GDM1 (cell line): ENCODE data around the gene PLEKHS1.
A peak's percentile ranks its signal among the peaks of the same experiment; 100 is the strongest.

ENCODE experiments used
- DNase-seq: peaks from one replicate; lab custom pipeline; 2025; lab: John Stamatoyannopoulos, UW

Gene PLEKHS1

GRCh38 chr10:113751181-113751732 lies at the start of gene PLEKHS1:
Gene PLEKHS1 (plus strand): TSS chr10:113751682. CDS start chr10:113755278, 3,596 bp downstream.
- DNase-seq, result no peak

- peak; percentile 4 for DNase-seq
Measured at GRCh38 chr10:113704637-113705343, 46.7 kb upstream of the PLEKHS1 start.

GRCh38 chr10:113705344-113705652 lies 46.2 kb upstream of the PLEKHS1 start:
- no peak for DNase-seq

DNA sequence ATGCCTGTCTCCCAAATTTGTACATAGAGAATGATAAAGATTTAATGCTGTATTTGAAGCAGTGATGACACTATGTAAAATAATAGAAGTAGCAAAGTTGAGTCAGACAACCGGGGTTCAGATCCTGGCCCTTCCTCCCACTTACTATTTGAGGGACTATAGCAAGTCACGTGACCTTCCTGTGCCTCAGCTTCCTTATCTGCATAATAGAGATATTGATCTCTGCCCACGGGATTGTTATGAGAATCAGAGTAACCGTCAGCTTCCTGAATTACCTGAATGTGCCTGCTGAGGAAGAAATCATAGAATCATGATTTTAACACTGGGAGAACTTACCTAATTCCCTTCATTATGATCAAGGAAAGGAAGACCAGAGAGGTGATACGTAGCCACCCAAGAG lies 44.9 kb upstream of the PLEKHS1 start:
- DNase-seq, result no peak

GRCh38 chr10:113708640-113709039 lies 42.8 kb upstream of the PLEKHS1 start:
- DNase-seq, result no peak

DNA sequence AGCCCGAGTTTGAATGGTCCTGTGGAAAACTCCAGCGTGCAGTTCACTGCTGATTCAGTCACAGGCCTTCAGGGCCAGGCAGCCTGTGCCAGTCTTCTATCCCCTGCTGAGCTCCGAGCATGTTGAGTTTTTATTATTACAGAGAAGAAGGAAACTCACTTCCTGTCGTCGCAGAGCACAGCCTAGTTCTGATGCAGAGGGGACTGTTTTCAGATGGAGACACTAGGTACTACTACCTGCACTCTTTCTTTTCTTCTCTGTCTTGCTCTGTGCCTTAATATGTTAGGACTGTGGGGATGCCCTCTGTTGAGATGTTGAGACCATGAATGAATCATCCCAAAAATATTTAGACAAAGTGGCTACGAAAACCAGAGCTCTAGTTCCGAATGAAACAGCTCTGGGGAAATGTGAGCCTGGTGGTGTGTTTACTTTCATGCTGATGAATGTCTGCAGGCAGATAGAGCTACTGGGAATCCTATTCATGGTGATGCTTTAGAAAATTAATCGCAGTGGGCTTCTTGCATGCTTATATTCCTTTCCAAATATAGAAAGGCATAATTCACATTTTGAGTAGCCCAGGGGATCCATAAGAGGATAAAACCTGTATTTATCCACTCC lies 42.2 kb upstream of the PLEKHS1 start:
- DNase-seq, result no peak

DNA sequence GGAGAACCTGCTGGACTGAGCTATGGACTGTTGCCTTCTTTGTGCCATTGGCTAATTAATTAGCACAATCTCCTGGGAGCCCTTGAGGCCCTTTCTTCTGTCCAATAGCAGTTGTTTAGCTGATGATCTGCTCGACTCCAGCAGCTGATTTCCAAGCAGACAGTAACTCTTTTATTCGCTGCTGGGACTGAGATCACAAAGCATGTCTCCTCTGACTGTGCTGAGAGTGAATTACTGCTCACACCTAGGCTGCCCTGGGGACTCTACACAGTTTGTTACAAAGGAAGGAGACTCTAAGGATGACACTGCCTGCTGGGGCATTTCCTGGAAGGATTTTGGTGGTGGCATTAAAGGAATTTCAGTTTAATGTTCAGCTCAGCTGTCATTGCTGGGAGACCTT lies 40.3 kb upstream of the PLEKHS1 start:
- no peak for DNase-seq

DNA sequence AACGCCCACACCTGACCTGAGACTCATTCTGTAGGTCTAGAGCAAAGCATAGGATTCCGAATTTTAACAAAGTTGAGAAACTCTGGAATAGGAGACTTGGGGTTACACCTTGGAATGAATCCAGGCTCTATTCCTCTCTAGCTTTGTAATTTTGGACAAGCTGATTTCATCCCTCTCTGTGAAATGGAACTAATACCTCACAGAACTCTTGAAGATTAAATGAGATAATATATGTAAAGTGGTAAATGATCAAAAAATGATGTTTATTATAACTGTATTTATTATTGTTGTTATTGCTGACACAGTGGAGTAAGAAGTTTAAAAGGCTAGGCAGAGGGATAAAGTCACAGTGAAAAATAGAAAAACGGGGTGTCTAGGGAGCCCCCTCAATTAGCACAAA lies 39.5 kb upstream of the PLEKHS1 start:
- no peak for DNase-seq

GRCh38 chr10:113712755-113713639 lies 38.5 kb upstream of the PLEKHS1 start:
- no peak for DNase-seq

DNA sequence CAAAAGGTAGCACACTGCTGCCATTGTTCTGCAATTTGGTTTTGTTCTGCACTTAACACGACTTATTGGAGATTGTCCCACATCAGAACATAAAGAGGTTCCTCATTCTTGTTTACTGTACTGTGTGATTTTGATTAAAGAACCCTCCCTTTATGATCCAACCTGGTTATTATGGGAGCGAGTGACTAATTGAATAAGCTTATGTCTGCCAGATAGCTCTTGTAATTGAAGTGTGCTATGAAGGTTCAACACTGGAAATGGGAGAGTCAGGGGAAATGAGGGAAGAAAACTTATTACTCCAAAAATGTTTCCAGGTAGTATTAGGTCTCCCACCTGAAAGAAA lies 37.9 kb upstream of the PLEKHS1 start:
- DNase-seq, result no peak

DNA sequence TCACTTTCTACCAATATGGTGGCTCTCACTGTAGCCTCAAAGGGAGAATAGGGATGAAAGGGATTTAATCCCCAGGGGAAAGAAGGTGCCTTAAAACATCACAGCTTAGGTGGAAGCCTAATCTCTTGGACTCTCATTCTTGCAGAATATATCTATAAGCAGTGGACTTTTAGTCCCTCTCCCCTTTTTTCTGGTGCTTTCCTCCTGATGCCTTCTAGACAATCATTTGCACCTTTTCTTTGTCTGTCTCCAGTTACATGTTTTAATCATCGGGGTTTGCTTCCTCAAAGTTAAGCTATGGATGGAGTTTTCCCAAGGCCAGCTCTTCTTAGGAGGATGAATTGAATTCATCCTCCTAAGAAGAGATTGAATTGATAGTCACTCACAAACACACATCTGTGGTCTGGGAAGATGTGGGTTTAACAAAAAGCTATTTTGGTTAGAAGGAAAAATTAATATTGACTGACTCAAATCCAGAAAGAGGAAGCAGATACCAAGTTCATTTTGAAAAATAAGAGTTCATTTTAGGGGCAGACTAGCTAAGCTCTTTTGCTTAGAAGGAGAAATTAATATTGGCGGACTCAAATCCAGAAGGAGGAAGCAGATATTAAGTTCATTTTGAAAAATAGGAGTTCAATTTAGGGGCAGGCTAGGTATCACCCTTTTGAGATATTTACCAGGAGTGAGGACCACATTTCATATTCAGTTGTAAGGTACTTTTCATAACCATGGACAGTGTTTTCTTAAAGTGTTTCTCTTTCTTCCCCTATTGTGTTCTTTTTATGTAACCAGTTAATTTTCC lies 35.2 kb upstream of the PLEKHS1 start:
- no peak for DNase-seq

DNA sequence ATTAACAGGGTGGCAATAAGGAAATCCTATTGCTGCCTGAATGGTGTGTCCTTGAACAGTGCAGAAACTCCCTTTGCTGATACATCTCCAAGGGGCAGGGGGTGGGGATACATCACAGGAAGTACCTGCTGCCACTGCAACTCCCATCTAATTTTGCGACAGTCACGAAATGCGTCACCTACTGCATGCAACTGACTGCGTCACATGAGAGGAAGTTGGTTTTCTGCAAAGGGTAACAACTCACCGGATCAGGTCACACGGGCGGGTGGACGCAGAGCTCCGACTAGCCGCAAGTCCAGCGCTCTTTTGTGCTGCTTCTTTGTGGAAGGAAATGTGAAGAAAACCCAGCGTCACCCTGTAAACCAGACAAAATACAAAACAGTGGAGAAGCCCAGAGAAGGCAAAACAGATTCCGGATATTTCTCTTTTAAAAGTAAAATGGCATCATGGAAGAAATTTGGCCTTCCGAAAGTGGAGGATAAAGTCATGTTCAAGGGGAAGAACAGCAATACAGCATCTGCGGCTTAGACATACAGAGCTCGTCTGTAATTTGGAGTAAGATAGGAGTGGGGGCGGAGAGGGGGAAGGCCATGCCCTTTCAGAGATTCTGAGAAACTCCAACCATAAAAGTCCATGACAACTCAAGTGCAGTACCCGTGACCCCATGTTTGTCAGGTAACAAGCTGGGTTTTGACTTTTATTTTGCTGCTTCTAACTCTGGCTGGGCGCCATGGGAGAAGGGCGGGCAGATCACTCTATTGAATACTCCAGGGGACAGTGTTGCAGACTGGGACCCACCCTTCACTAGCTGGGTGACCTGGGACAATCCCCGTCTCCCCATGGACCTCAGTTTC lies 32.3 kb upstream of the PLEKHS1 start:
- DNase-seq, result no peak

DNA sequence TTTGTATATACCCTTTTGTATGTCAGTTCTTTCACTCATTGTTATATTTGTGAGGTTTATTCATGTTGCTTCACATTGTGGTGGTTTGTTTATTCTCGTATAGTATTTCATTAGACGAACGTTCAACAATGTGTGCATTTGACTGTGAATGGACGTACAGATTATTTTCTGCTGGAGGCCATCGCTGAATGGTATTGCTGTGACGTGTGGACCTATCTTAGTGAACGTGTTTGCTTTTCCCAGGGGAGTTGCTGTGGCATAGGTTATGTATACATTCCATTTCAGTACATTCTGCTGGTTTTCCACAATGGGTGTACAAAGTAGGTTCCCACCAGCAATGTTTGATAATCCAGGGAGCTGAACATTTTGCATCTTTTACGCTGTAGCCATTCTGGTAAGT lies 31.1 kb upstream of the PLEKHS1 start:
- DNase-seq, result no peak

DNA sequence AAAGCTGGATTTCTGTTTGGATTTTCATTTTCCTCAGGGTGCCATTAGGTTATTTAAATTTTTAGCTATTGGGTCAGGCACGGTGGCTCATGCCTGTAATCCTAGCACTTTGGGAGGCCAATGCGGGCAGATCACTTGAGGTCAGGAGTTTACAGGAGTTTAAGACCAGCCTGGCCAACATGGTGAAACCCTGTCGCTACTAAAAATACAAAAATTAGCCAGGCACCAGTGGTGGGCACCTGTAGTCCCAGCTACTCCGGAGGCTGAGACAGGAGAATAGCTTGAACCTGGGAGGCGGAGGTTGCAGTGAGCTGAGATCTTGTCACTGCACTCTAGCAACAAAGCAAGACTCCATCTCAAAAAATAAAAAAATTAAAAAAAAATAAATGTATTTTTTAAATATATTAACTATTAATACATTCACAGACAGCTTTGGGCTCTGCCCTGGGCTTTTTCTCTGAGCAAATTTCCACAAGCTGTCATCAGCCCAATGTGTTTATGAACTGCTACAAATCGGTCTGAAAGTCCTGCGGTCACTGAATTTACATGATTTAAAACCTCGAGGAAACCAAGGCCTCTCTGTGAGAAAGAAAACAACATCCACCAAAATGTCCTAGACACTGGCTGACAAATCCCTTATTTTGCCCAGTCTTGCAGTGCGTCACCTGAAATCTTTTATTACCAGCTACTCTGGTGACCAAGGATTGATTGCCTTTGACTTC lies 19.2 kb upstream of the PLEKHS1 start:
- no peak for DNase-seq

DNA sequence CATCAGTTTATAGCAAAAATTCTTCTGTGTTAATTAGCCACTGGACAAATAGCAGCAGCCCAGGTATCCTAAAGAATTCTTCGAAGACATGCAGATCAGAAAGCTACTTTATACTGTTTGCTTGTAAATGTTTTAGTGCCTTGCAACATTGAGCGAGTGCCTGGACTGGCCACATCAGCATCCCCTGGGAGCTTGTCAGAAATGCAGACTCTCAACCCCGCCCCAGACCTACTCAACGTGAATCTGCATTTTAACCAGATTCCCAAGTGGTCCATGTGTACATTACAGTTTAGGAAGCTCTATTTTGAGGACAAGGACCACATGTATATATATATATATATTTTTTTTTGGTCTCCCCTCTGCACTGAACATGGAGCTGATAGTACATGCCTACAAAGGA lies 18.5 kb upstream of the PLEKHS1 start:
- DNase-seq, result no peak

GRCh38 chr10:113733635-113734034 lies 17.8 kb upstream of the PLEKHS1 start:
- DNase-seq, result no peak

DNA sequence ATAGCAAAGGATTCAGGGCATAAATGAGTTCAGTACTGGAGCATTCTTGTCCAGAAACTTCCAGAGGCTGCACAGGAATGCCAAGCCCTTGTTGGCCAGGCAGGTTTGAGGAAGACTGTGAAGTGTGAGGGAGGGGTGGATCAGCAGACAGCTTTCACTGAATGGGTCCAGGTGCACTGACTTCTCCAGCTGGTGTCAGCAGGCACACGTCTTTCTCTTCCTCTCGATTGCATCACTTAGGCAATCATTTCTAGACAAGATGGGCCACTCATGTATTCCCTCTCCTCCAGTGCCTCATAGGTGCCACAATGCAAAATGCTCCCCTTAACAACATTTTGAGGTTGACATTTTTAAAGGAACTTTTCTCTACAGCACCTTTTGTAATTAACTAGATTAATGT lies 15.6 kb upstream of the PLEKHS1 start:
- no peak for DNase-seq

GRCh38 chr10:113736576-113736975 lies 14.9 kb upstream of the PLEKHS1 start:
- no peak for DNase-seq

DNA sequence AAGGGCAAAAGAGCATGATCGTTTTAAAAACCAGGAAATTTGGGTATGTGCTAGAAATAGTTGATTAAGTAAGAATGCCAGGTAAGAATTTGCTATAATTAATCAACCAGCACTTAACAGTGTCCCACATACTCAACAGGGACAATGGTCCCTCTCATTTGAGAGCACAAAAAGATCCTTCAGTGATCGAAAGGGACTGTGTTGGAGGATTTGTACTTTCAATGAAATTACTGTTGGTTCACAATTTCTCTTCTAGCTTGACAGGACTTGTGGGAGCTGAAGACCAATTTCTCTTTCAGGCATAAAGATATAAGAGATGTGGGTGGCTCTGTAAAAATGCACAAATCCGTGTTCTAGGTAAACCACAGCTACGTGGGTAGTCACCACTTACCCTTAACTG lies 12.5 kb upstream of the PLEKHS1 start:
- DNase-seq, result no peak

GRCh38 chr10:113739577-113739976 lies 11.9 kb upstream of the PLEKHS1 start:
- DNase-seq, result no peak
